HG02943 (cell line): ENCODE data around the gene TEX19.

Experiments used
- ATAC-seq: cut with Tn5 transposase; IDR thresholded peaks from one replicate; pipeline ENCODE4 v1.9.1; 2021; ENCODE audit warnings: mild to moderate bottlenecking, low read depth, moderate library complexity; ENCODE audit not compliant: unreplicated experiment

The TEX19 gene

DNA sequence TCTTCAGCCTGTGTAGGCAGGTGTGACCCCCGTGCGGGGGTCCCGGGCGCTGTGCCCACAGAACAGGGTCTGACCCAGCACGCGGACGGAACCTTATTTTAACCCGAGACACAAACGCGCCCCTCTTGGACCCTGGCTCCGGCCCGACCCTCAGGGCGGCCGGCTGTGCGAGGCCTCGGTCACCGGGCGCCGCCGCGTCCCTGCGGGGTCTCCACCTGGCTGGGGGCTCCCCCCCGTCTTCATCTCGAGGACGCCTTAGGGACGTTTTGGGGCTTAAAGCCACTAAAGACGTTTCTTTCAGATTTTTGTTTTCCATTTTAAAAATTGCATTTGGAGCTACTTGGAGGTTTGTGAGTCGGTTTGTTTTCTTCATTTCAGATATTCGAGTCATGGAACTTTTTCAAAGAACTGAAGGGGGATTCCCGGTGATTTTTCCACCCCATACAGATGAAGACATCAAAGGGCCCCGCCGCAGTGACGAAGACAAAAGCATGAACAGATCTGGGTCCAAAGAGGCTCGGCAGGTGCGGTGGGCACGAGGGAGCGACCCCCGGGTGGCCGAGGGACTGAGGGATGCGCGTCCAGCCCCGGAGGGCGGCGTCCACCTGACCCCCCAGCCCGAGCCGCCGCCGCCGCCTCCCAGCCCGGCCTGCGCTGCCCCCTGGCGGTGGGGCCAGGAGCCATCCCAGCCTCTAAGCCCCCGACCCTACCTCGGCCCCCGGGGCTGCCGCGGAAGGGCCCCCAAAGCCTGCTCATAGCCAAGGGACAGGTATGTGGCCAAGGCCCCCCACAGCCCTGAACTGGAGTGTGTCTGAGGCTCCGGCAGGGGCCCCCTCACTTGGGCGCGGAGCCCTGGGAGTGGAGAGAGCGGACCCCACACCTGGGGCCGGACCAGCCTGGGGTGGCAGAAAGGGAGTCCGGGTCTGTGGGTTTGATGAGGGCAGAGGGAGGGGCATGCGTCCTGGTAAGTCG lies 37.8 kb upstream of the TEX19 start:
- no peak for ATAC-seq

DNA sequence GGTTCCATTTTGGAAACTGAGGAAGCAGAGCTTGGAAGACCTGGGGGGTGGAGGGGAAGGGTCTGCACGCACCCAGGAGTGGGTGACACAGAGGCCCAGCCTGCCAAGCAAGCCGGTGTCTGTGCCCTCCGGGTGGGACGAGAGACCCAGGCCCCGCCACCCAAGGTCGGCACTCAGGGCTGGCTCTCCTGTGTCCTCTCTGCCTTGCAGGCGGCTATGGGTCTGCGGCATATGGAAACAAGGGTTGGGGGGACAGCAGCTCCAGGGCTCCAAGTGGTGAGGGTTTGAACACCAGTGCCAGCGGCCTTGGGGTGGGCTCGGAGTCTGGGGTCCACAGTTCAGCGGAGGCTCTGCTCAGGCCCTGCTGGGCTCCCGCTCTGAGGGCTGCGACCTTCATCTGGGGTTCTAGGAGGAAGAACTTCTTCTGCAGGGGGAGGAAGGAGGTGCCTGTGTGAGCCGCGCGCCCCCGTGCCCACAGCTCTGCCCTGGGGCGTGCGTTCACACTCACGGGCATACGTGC lies 37.0 kb upstream of the TEX19 start:
- ATAC-seq = no peak

DNA sequence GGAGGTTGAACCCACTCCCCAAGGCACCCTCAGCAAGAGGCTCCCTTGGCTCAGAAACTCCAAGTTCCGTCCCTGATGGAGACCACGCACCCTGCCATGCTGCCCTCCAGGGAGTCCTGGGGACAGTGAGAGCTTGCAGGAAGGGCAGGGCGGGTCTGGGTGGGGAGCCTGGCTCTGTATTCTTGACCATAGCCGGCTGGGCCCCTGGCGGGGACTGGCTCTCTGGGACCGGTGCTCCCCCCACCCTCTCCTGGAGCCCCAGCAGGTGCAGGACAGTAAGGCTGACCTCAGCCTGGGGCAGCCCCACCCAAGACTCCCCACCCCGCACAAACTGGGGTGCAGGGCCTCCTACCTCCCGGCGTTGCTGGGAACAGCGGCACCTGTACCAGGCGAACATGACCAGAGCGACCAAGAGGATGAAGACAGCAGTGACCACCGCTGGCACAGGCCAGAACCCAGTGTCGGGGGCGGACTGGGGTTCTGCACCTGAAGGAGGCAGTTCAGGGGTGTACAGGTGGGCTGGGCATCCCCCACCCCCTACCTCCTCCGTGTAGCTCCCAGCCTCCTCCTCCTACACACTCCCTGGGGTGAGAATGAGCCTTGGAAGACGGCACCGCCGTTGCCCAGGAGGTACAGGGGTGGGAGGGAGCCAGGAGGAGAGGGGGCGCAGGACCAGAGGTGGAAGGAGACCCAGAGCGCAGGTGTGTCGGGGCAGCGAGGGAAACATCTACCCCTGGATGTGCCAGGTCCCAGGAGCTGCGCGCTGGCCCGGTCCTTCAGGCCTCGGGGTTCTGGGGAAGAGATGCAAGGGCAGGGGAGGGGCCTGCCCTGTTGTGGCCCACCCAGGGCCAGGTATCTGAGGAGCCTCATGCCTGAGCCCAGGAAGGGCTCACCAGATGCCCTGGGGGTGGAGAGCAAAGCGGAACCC lies 36.3 kb upstream of the TEX19 start:
- ATAC-seq = no peak

DNA sequence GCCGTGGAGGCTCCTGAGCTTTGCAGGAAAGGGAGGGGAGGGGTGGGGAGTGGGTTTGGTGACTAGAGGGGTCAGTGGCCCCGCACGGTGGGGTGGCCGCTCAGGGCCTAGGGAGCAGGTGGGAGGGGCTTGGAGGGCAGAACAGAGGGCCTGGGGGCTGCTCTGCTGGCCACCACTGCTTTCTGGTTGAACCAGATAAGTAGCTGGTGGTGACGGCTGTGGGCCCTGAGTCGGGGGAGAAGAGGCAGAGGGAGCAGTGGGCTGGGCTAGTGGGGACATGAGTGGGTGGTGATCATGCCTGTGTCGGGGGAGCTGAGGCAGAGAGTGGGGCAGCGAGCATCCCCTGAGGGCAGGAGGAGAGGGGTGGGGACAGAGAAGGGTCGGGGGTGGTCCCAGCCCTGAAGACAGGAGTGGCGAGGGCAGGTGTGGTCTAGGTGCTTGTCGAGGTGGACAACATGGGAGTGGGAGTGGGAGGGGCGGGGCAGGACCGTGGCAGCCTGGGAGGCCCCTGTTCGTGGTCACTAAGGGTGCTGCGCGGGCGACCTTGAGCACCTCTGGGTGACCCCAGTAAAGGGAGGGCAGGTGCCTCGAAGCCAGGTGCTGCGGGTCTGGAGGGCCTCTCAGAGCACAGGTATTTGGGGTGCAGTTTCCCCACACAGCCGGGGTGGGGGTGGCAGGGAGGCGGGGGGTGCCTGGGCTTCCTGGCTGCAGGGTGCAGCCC lies 35.4 kb upstream of the TEX19 start:
- ATAC-seq = no peak

DNA sequence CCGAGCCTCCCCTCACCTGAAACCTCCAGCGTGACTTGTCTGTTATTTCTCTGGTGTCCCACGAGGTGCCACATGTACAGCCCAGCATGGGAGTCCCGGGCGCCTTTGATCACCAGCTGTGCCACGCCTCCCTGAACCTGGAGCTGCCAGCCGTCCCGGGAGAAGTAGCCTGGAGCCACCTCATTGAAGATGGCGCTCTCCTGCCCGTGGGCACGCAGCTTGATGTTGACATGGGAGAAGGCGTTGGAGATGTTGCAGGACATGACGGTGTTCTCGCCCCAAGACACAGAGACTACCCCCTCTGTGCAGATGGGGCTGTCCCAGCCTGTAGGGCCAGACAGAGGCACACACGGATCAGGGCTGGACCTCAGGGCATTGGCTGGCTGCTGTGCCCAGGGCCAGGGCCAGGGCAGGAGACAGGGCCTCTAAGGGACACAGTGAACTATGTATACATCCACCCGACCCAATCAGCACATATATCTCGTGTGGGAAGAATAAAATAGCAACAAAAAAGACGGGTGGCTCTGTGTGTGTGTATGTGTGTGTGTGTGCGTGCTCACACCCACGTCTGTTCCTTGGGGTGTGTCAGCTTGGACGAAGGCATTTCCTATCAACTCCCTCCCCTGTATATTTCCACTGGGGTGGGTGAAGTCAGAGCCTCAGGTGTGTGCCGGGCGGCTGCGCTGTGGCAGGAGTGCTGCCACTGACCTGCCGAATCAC lies 34.3 kb upstream of the TEX19 start:
- no peak for ATAC-seq

DNA sequence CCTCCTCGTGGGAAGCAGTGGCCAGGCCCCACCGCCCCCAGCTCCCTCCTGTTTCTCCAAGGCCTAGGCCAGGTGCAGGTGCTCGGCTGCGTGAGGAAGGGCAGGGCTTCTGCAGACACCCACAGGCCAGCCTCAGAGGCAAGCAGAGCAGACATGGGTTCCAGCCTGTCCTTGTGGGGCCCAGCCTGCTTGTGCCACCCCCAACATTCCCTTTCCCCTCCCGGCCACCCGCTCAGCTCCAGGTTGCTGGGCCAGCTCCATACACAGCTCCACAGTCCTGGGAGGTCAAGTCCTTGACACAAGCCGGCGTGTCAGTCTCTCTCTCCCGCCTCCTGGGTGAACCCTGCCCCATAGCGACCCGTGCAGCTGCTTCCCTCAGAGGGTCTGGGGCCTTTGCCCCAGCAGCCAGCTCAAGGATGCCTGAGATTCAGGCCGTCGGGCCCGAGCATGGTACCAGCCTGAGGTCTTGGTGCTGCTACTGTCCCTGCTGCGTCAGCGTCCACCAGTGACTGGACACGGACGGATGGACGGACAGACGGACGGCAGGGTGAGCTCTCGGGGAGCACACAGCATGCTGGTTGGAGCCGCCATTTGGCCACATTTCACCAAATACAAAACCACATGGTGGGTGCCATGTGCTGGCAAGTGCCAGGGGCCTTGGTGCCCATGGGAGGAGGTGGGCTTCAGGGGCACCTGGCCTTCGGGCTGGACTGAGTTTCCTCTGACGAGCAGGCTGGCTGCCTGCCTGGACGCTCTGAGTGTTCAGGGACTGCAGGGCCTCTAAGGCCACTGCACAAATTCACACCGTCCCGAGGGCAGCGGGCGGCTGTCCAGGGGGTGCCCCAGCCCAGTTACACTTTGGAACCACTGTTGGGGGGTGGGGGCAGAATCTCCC lies 33.5 kb upstream of the TEX19 start:
- no peak for ATAC-seq

DNA sequence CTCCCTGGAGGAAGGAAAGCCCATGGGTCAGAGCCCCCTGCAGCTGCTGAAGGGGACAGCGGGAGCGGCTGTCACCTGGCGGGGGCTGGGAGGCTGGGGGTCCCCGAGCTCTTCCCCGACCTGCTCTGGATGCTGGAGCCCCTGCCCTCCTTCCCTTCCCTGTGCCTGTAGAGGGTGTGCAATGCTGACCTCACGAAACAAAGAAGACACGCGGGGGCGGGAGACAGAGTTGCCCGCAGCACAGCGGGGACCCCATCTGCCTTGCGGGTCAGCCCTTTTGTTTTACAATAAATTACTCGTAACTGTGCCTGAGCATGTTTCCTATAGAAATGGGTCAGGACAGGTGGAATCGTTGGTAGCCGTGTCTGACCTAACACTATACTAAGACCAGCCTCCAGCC lies 31.8 kb upstream of the TEX19 start:
- ATAC-seq = no peak

DNA sequence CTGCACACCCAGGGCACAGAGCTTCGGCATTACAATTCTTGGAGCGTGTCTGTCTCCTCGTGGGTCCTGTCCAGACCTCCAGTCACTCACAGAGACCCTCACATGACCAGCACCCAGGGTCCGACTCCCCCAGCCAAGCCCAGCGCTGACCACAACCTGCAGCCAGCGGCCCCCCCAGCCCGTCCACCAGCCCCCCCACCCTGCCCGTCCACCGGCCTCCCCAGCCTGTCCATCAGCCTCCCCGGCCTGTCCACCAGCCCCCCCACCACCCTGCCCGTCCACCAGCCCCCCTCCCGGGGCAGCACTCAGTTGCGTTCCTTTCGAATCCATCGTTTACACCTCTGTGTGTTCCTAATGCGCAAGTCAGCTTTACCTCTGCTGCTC lies 31.3 kb upstream of the TEX19 start:
- ATAC-seq = no peak

DNA sequence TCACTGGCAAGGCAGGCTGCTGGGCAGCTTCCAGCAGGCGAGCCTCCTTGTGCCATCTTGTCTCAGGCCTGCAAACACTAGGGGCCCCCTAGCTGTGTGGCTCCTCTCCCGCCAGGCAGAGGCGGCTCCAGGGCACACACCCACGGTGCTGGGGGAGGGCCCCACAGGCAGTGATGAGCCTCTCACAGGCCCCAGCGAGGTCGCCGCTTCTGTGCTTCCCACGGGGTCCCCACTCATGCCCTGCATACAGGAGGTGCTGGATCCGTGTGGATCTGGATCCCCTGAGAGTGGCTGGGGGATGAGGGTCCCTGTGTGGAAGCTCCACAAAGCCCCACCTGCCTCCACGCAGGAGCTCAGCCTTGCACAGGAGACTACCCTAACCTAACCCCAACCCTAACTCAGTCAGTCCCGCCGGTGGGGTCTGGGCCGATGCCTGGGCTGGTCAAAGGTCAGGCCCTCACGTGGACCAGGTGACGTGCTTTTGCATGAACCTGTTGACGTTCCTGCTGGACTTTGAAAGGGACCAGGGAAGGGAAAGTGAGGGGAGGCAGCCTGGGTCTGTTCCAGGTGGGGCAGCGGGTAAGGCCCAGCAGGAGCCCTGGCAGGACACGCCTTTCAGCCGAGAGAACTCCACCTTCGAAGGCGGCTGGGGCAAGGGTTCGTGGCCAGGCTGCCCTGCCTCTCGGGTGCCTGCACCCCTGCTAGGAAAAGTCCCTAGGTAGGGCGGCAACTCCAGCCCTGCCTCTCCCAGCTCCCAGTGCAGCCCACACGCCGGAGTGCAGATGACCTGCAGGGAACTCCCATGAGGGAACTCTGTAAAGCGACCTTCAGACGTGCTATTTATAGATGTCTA lies 30.7 kb upstream of the TEX19 start:
- ATAC-seq = no peak

DNA sequence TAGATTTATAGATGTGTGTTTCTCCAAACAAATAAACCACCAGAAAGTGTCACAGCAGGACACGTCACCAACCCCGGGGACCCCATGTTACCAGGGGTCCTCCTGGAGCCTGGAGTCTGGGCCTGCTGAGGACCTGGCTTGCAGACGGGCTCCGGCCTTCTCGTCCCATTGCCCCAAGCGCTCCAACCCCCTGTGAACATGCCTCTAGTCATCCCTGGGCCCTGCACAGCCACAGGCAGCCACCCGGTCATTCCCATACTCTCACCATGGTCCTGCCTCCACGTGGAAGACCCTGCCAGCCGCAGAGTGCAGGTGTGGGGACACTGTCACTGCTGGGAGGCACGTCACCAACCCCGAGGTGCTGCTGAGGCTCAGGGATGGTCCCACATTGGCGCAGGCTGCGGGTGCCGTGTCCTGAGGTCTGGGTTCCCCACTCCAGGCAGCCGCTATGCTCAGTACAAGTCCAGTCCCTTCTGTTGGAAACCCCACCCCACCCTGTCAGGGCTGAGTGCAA lies 30.0 kb upstream of the TEX19 start:
- no peak for ATAC-seq

DNA sequence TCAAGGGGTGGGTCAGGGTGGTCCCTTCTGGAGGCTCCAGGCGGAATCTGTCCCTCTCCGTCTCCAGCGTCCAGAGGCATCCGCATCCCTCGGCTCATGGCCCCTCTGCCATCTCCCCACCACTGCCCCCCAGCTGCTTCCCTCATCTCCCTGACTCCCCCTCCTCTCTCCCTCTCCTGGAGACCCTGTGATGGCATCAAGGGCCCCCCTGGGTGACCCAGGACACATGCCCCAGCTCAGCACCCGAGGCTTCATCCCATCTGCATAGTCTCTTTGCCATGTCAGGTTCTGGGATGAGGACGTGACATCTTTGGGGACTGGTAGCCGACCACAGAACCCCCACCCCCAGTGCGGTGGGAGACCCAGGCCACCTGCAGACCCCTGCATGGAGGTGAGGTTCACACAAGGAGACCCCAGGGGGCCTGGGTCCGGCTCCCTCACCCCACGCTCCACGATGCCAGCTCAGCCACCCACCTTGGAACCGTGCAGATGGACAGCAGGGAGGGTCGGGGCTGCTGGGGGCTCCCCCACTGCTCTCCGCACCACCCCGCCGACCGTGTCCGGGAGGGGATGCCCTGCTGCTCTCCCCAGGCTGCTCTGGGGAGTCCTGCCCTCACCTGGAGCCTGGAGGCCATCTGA lies 29.2 kb upstream of the TEX19 start:
- ATAC-seq = no peak

DNA sequence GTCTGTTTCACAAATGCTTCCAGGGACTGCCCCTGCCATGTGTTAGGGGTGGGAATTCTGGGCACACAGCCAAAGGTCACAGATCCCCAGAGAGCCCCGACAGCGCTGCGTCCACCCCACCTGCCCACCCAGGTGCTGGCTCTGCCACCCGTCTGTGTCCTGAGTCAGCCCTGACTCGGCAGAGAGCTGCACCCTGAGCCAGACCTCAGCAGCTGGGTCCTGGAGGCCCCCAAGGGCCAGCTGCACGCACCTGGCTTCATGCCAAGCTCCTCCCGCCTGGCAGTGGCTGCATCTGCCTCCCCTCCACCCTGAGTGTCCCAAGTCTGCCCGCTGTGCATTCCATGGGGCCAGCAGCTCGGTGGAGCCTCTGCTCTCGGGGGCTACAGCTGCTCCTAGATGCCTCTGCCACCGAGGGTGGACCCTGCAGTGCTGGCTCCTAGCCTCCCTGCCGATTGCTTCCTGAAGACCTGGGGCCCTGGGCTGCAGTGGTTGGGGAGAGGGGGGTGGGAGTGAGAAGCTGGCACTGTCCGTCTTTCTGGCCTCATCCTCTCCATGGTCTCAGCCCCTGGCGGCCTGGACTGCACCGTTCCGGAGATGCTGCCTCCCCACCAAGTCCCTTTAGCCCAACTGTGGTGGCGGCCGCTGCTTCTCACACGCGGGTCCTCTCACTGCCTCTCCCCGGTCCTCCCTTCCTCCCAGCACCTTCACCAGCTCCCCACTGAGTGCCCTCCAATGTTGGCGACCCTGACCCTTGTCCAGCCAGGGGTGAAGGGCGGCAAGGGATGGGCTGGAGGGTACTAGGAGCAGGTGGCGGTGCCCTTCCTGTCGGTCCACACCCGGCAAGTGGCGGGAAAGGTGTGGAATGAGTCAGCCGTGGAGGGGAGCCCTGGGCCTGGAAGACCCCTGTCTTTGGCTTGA lies 28.5 kb upstream of the TEX19 start:
- no peak for ATAC-seq

DNA sequence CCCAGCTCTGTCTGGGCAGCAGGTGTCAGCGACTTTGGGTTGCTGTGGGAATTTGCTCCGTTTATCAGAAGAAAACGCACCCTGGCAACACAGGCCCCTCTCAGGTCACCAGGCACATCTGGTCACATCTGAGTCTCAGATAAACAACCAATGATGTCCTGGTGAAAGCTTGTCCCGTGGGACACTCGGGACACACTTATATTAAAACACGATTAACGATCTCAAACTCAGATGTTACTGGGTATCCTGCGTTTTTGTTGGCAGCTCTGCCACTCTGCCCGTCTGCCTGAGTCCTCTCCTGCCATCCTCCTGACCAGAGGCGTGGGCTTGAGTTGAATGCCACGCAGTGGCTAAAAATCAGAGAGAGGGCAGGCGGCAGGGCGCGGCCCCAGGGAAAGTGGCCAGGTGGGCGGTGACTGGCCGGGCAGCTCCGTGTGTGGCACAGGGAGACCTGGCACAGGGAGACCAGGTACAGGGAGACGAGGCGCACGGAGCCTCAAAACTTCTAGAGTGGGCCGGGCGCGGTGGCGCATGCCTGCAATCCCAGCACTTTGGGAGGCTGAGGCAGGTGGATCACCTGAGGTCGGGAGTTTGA lies 27.6 kb upstream of the TEX19 start:
- no peak for ATAC-seq

DNA sequence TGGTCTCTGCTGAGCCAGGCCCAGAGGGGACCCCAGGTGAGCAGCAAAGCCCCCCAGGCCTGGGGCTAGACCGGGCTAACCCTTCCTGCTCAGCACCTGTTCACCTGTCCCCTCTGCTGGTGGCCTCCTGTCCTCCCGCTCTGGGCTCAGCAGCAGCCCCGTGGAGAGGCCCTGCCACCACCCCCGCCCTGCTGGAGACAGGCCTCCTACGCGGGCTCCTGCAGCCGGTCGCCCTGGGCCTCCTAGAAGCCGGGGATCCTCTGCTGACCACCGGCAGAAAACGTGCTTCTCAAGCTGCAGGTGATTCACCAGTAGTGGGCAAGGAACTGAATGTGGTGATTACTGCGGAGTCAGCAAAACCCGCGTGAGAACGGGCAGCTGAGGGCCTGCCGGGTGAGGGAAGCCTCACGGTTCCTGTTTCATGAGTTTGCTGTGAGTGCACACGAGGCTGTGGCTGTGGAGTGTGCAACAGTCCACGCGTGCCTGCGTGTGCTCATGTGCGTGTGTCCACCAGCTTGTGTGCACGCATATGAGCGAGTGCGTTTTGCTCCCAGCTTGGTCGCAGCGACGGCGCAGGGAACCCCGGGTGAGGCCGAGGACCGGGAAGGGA lies 26.3 kb upstream of the TEX19 start:
- no peak for ATAC-seq
